HepG2 (cell line): ENCODE measurements around the gene CLEC16A. TPM values are rescaled to one million over a fixed set of nuclear protein-coding genes. Genes with fewer than 3 reads are reported as not detected.

Experiments used
- ATF7-NPFF ChIP-seq: sonication (generic); formaldehyde crosslinking; IDR thresholded peaks from 2 replicates; pipeline ENCODE4 v1.8.1; 2023; ENCODE audit warnings: mild to moderate bottlenecking, low read depth, missing genetic modification reagents, moderate library complexity
- EEA1 ChIP-seq: sonication (generic); formaldehyde crosslinking; IDR thresholded peaks from 2 replicates; pipeline ENCODE4 v1.5.1; 2020; ENCODE audit warnings: mild to moderate bottlenecking, missing genetic modification reagents, borderline replicate concordance
- FOXO4 ChIP-seq: sonication (generic); formaldehyde crosslinking; conservative IDR thresholded peaks from 2 replicates; pipeline ENCODE4 v1.8.1; 2023; ENCODE audit warnings: missing genetic modification reagents
- GPBP1L1 ChIP-seq: sonication (generic); formaldehyde crosslinking; IDR thresholded peaks from 2 replicates; pipeline ENCODE4 v1.5.0; 2020; ENCODE audit warnings: mild to moderate bottlenecking, missing genetic modification reagents
- HNRNPL ChIP-seq: fragments of 200-400 bp; formaldehyde crosslinking; IDR thresholded peaks from 2 replicates; pipeline ENCODE4 v1.6.1; 2017; ENCODE audit warnings: mild to moderate bottlenecking, low read depth, low read length
- NCOA2 ChIP-seq: sonication (generic); formaldehyde crosslinking; IDR thresholded peaks from 2 replicates; pipeline ENCODE4 v1.8.0; 2022; ENCODE audit warnings: inconsistent platforms
- PAWR ChIP-seq: sonication (generic); formaldehyde crosslinking; IDR thresholded peaks from 2 replicates; pipeline ENCODE4 v1.4.0; 2020; ENCODE audit warnings: missing genetic modification reagents, mild to moderate bottlenecking, borderline replicate concordance
- RXRB ChIP-seq: IDR thresholded peaks from 2 replicates; pipeline ENCODE4 v1.6.1; 2016; ENCODE audit warnings: borderline replicate concordance, missing genetic modification reagents, missing compliant biosample characterization
- TCF7 ChIP-seq: sonication (generic); IDR thresholded peaks from 2 replicates; pipeline ENCODE4 v1.6.1; 2016; ENCODE audit warnings: antibody characterized with exemption, low read depth
- ZBTB26 ChIP-seq: IDR thresholded peaks from 2 replicates; pipeline ENCODE4 v1.6.1; 2016; ENCODE audit warnings: missing compliant biosample characterization, missing genetic modification reagents, borderline replicate concordance
- ZNF142 ChIP-seq: sonication (generic); formaldehyde crosslinking; IDR thresholded peaks from 2 replicates; pipeline ENCODE4 v1.4.0; 2020; ENCODE audit warnings: missing genetic modification reagents
- ZNF468 ChIP-seq: sonication (generic); formaldehyde crosslinking; IDR thresholded peaks from 2 replicates; pipeline ENCODE4 v1.8.0; 2022; ENCODE audit warnings: mild to moderate bottlenecking, moderate library complexity, missing genetic modification reagents
- ZNF549 ChIP-seq: sonication (generic); formaldehyde crosslinking; IDR thresholded peaks from 2 replicates; pipeline ENCODE4 v1.5.0; 2020; ENCODE audit warnings: missing genetic modification reagents
- ZNF629 ChIP-seq: sonication (generic); formaldehyde crosslinking; conservative IDR thresholded peaks from 2 replicates; pipeline ENCODE4 v1.5.0; 2020; ENCODE audit warnings: missing genetic modification reagents
- ZNF687 ChIP-seq: sonication (generic); formaldehyde crosslinking; IDR thresholded peaks from 2 replicates; pipeline ENCODE4 v1.5.1; 2020; ENCODE audit warnings: mild to moderate bottlenecking, missing genetic modification reagents, moderate library complexity
- ZNF782 ChIP-seq: sonication (generic); formaldehyde crosslinking; IDR thresholded peaks from 2 replicates; pipeline ENCODE4 v1.4.0; 2020; ENCODE audit warnings: missing genetic modification reagents, mild to moderate bottlenecking, borderline replicate concordance
- polyA plus RNA-seq, 8 experiments: library from polyadenylated mRNA; depleted of rRNA in 3 of 8; stranded (reverse) in 7 of 8; unstranded in 1 of 8; fragments of >200 nt; fragmentation: Illumina TruSeq in 4 of 8; extraction: Trizol in 4 of 8; gene quantifications; 2 replicates each; pipeline versions ENCODE4 v1.2.1 to v1.2.3, GENCODE V29; 2011 to 2016; ENCODE audit warnings: low read depth in 4 of 8, missing spikeins in 1 of 8, mixed read lengths in 1 of 8; ENCODE audit not compliant: insufficient read depth in 1 of 8
- total RNA-seq, 5 experiments: library from RNA; depleted of rRNA; stranded (reverse); fragments of >200 nt; fragmentation: Illumina TruSeq; extraction: Trizol; gene quantifications; 2 replicates each; pipeline ENCODE4 v1.2.3, GENCODE V29; 2016; ENCODE audit warnings: low read depth in 1 of 5

Gene CLEC16A
- total and polyA plus RNA-seq, 2 of the 13 experiments (the other 11 are each of a cell fraction or from before 2014, with no cell fraction given), result 8.5 to 10.3 TPM

- TF ChIP-seq ZNF142 (CRISPR knock-in tag) (no peak), RXRB (CRISPR knock-in tag) (no peak), ZNF549 (no peak), HNRNPL (0 out of 2 replicates have a peak, but pooled peaks have one; percentile 45), GPBP1L1 (CRISPR knock-in tag) (no peak), ATF7-NPFF (0 out of 2 replicates have a peak, but pooled peaks have one; percentile 25), ZNF687 (CRISPR knock-in tag) (peak; percentile 21; the same call in 1 of the 2 replicates), ZNF468 (CRISPR knock-in tag) (no peak), ZBTB26 (no peak), ZNF782 (CRISPR knock-in tag) (peak; percentile 20; the same call in 1 of the 2 replicates), TCF7 (no peak), FOXO4 (CRISPR knock-in tag) (0 out of 2 replicates have a peak, but pooled peaks have one; percentile 90), NCOA2 (CRISPR knock-in tag) (no peak), EEA1 (CRISPR knock-in tag) (no peak), ZNF629 (CRISPR knock-in tag) (no peak), PAWR (no peak)
Observed at GRCh38 chr16:11212798-11213196, 268.4 kb downstream of the CLEC16A start (continued).
